GM19351 (cell line): ENCODE measurements around the gene SFXN2.
"Not testable (repeated sequence)": the region's sequence is repeated elsewhere in the genome, so short reads cannot be mapped to it uniquely, and the experiment has no call there.

Experiments used
- ATAC-seq: cut with Tn5 transposase; IDR thresholded peaks from one replicate; pipeline ENCODE4 v1.9.1; 2021; ENCODE audit warnings: mild to moderate bottlenecking, moderate library complexity; ENCODE audit not compliant: unreplicated experiment

SFXN2 gene

GRCh38 chr10:102745157-102745556, 30.7 kb downstream of the SFXN2 start:
- ATAC-seq: no peak

- ATAC-seq: no peak
Measured at GRCh38 chr10:102752266-102752930, 38.0 kb downstream of the SFXN2 start.

GRCh38 chr10:102752934-102753664, 38.7 kb downstream of the SFXN2 start:
- no peak for ATAC-seq

- ATAC-seq: no peak
Measured at GRCh38 chr10:102753718-102754117, 39.3 kb downstream of the SFXN2 start.

GRCh38 chr10:102757323-102757722, 42.9 kb downstream of the SFXN2 start:
- no peak for ATAC-seq

- no peak for ATAC-seq
Measured at GRCh38 chr10:102758240-102758932, 44.0 kb downstream of the SFXN2 start.

- not testable (repeated sequence) for ATAC-seq
Measured at GRCh38 chr10:102758933-102759262, 44.5 kb downstream of the SFXN2 start.

- no peak for ATAC-seq
Measured at GRCh38 chr10:102759497-102760210, 45.2 kb downstream of the SFXN2 start.

GRCh38 chr10:102761981-102762380, 47.5 kb downstream of the SFXN2 start:
- no peak for ATAC-seq

GRCh38 chr10:102762401-102763015, 48.1 kb downstream of the SFXN2 start:
- ATAC-seq: no peak

- no peak for ATAC-seq
Measured at GRCh38 chr10:102763037-102763607, 48.7 kb downstream of the SFXN2 start.

- no peak for ATAC-seq
Measured at GRCh38 chr10:102764470-102765161, 50.2 kb downstream of the SFXN2 start.

- ATAC-seq: no peak
Measured at GRCh38 chr10:102765336-102765735, 50.9 kb downstream of the SFXN2 start.

GRCh38 chr10:102767428-102768160, 53.2 kb downstream of the SFXN2 start:
- no peak for ATAC-seq

GRCh38 chr10:102769375-102770107, 55.1 kb downstream of the SFXN2 start:
- ATAC-seq: no peak

- ATAC-seq: no peak
Measured at GRCh38 chr10:102770108-102770482, 55.7 kb downstream of the SFXN2 start.

- ATAC-seq: no peak
Measured at GRCh38 chr10:102770792-102771191, 56.4 kb downstream of the SFXN2 start.

GRCh38 chr10:102773320-102773719, 58.9 kb downstream of the SFXN2 start:
- no peak for ATAC-seq

GRCh38 chr10:102773986-102774385, 59.5 kb downstream of the SFXN2 start:
- no peak for ATAC-seq
